ENCODE measurements around the gene FGF19.

The FGF19 gene

GRCh38 chr11:69703768-69704507, at the start of gene FGF19:
FGF19 (minus strand) TSS chr11:69704022; CDS start chr11:69703876, 146 bp downstream.
- no peak for DNase-seq (ENCODE audit: low read depth in 4 of 4, low spot score in 1 of 4)

- DNase-seq (ENCODE audit: low read depth in 4 of 4, low spot score in 1 of 4): no peak
Measured at GRCh38 chr11:69752890-69753289, 49.1 kb upstream of the FGF19 start.

- DNase-seq (ENCODE audit: low read depth in 4 of 4, low spot score in 1 of 4): no peak
Measured at GRCh38 chr11:69750875-69751597, 47.2 kb upstream of the FGF19 start.

- no peak for DNase-seq (ENCODE audit: low read depth in 4 of 4, low spot score in 1 of 4)
Measured at GRCh38 chr11:69750108-69750850, 46.5 kb upstream of the FGF19 start.

- DNase-seq (ENCODE audit: low read depth in 4 of 4, low spot score in 1 of 4): no peak
Measured at GRCh38 chr11:69748637-69749036, 44.8 kb upstream of the FGF19 start.

- DNase-seq (ENCODE audit: low read depth in 4 of 4, low spot score in 1 of 4): no peak
Measured at GRCh38 chr11:69746752-69747742, 43.2 kb upstream of the FGF19 start.

- no peak for DNase-seq (ENCODE audit: low read depth in 4 of 4, low spot score in 1 of 4)
Measured at GRCh38 chr11:69746140-69746539, 42.3 kb upstream of the FGF19 start.

GRCh38 chr11:69745201-69745600, 41.4 kb upstream of the FGF19 start:
- no peak for DNase-seq (ENCODE audit: low read depth in 4 of 4, low spot score in 1 of 4)

GRCh38 chr11:69744435-69744834, 40.6 kb upstream of the FGF19 start:
- no peak for DNase-seq (ENCODE audit: low read depth in 4 of 4, low spot score in 1 of 4)

- DNase-seq (ENCODE audit: low read depth in 4 of 4, low spot score in 1 of 4): no peak
Measured at GRCh38 chr11:69734841-69735240, 31.0 kb upstream of the FGF19 start.

- DNase-seq (ENCODE audit: low read depth in 4 of 4, low spot score in 1 of 4): no peak
Measured at GRCh38 chr11:69734367-69734766, 30.5 kb upstream of the FGF19 start.

GRCh38 chr11:69732910-69733309, 29.1 kb upstream of the FGF19 start:
- no peak for DNase-seq (ENCODE audit: low read depth in 4 of 4, low spot score in 1 of 4)

- no peak for DNase-seq (ENCODE audit: low read depth in 4 of 4, low spot score in 1 of 4)
Measured at GRCh38 chr11:69731110-69731509, 27.3 kb upstream of the FGF19 start.

GRCh38 chr11:69730500-69730899, 26.7 kb upstream of the FGF19 start:
- no peak for DNase-seq (ENCODE audit: low read depth in 4 of 4, low spot score in 1 of 4)

GRCh38 chr11:69729252-69729651, 25.4 kb upstream of the FGF19 start:
- DNase-seq (ENCODE audit: low read depth in 4 of 4, low spot score in 1 of 4): no peak

GRCh38 chr11:69727266-69727665, 23.4 kb upstream of the FGF19 start:
- no peak for DNase-seq (ENCODE audit: low read depth in 4 of 4, low spot score in 1 of 4)

GRCh38 chr11:69726481-69726880, 22.7 kb upstream of the FGF19 start:
- no peak for DNase-seq (ENCODE audit: low read depth in 4 of 4, low spot score in 1 of 4)

GRCh38 chr11:69726019-69726418, 22.2 kb upstream of the FGF19 start:
- no peak for DNase-seq (ENCODE audit: low read depth in 4 of 4, low spot score in 1 of 4)

- DNase-seq (ENCODE audit: low read depth in 4 of 4, low spot score in 1 of 4): no peak
Measured at GRCh38 chr11:69721745-69722144, 17.9 kb upstream of the FGF19 start.

- DNase-seq (ENCODE audit: low read depth in 4 of 4, low spot score in 1 of 4): no peak
Measured at GRCh38 chr11:69721106-69721505, 17.3 kb upstream of the FGF19 start.

- DNase-seq (ENCODE audit: low read depth in 4 of 4, low spot score in 1 of 4): no peak
Measured at GRCh38 chr11:69718912-69719311, 15.1 kb upstream of the FGF19 start.
